ENCODE measurements around the gene ATF3. TPM values are rescaled to one million over a fixed set of nuclear protein-coding genes. Genes with fewer than 3 reads are reported as not detected.
A peak's percentile ranks its signal among the peaks of the same experiment; 100 is the strongest.

Gene ATF3
- total RNA-seq, 1 experiment from 2014 or later: 114 TPM

DNA sequence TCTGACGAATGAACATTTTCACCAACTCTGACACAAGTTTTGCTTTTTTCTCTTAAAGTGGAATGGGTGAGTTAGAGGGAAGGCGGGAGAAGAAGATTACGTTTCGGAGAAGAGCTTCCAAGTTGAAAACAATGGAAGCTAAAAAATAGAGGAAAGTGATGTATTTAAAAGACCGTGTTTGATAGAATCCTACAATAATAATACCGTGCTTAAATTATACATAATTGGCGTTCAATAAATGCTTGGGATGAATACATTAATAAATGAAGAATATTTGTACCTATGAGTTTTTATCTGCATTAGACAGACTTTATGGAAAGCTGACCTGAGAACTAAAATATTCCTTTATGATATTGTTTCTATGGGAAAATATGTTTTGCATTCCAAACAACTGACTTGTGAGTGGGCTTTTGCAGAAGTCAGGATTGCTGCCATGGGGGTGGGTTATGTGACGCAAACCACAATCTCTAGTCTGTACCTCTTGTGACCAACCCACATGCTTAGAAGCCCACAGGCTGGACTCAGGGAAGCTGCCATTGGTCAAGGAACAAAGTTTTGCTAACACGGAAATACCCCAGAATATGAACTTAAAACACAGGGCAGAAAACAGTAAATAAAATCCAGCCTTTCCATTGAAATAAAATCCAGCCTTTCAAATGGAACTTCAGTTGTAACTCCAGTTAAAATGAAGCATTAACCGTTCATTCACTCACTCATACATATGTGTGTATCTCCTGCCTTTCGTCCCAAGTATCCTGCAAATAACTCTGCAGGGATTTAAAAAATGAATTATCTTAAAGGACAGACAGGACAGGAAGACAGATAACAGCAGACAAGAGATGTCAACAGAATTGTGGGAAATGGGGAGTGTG lies 21.3 kb upstream of the ATF3 start:
- ChIA-PET CTCF (interaction anchor here (0.7 to 5.2 kb wide), 7 partner anchors 8 to 131 kb away, joined by 3 to 32 read pairs (median 4); partner anchors contain the start of gene ATF3), POLR2A (interaction anchor here (0.6 to 2.8 kb wide), 5 partner anchors 9 to 81 kb away, joined by 3 to 17 read pairs (median 4); no protein-coding TSS in a partner anchor)
- Mint-ChIP-seq H3K4me1 (ENCODE audit: insufficient read depth, unreplicated experiment) (peaks cover 6% of the 10 kb centered on the region), H3K27me3 (ENCODE audit: insufficient read depth, unreplicated experiment) (peaks cover 38% of the 10 kb centered on the region), H3K4me3 (ENCODE audit: unreplicated experiment) (no peak overlapping the region), H3K9me3 (ENCODE audit: unreplicated experiment) (no peaks in the 10 kb centered on the region), H3K36me3 (ENCODE audit: insufficient read depth, unreplicated experiment) (no peaks in the 10 kb centered on the region), H3K27ac (ENCODE audit: low read depth, unreplicated experiment) (no peak overlapping the region)
- no peak for DNase-seq (ENCODE audit: unreplicated experiment)
- intact Hi-C loops (cut with micrococcal nuclease): no loop called here
- TF ChIP-seq, protein P1, sequence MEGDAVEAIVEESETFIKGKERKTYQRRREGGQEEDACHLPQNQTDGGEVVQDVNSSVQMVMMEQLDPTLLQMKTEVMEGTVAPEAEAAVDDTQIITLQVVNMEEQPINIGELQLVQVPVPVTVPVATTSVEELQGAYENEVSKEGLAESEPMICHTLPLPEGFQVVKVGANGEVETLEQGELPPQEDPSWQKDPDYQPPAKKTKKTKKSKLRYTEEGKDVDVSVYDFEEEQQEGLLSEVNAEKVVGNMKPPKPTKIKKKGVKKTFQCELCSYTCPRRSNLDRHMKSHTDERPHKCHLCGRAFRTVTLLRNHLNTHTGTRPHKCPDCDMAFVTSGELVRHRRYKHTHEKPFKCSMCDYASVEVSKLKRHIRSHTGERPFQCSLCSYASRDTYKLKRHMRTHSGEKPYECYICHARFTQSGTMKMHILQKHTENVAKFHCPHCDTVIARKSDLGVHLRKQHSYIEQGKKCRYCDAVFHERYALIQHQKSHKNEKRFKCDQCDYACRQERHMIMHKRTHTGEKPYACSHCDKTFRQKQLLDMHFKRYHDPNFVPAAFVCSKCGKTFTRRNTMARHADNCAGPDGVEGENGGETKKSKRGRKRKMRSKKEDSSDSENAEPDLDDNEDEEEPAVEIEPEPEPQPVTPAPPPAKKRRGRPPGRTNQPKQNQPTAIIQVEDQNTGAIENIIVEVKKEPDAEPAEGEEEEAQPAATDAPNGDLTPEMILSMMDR (IDR thresholded peaks at IDR 0.05; ENCODE audit: unreplicated experiment): no peak
- no TSS peak for BruUV-seq (replicated peaks)

DNA sequence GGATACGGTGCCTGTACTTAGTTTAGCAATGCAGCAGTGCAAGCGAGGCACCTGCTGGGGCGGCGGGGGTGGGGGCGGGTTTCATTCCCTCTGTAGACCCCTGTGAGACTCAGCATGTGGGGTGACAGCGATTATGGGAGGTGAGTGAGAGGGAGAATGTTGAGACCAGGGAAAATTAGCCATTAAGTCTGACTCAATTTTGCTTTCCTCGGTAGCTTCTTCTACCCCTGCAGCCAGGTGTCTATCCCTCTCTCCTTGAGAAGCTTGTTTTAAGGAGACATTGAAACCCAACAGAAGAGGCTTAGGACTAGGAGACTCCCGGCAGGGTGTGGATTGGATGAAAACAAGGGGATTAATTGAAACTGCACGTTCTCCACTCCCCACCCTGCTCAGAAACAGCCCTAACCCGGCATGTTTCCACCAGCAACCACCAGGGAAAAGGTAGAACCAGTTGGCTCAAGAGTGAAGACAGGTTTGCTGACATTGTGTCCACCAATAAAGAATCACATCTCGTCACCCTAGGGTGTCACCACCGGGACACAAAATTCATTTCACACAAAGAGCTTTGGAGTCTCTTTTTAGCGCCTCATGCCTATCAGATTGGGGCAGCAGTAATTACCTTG lies 20.6 kb upstream of the ATF3 start:
- DNase-seq (ENCODE audit: unreplicated experiment): no peak
- Mint-ChIP-seq H3K9me3 (ENCODE audit: unreplicated experiment) (no peaks in the 10 kb centered on the region), H3K36me3 (ENCODE audit: insufficient read depth, unreplicated experiment) (no peaks in the 10 kb centered on the region), H3K4me1 (ENCODE audit: insufficient read depth, unreplicated experiment) (peaks cover 6% of the 10 kb centered on the region), H3K27me3 (ENCODE audit: insufficient read depth, unreplicated experiment) (peaks cover 38% of the 10 kb centered on the region), H3K4me3 (ENCODE audit: unreplicated experiment) (no peak overlapping the region), H3K27ac (ENCODE audit: low read depth, unreplicated experiment) (no peak overlapping the region)
- TF ChIP-seq, protein P1 (IDR thresholded peaks at IDR 0.05; ENCODE audit: unreplicated experiment): no peak
- intact Hi-C loops (cut with micrococcal nuclease): no loop called here
- no TSS peak for BruUV-seq (replicated peaks)
- ChIA-PET POLR2A (interaction anchor here (0.9 to 2.8 kb wide), 5 partner anchors 9 to 132 kb away, joined by 3 to 17 read pairs (median 6); no protein-coding TSS in a partner anchor), CTCF (interaction anchor here (0.7 to 5.2 kb wide), 7 partner anchors 9 to 132 kb away, joined by 3 to 32 read pairs (median 5); partner anchors contain the start of gene ATF3)

DNA sequence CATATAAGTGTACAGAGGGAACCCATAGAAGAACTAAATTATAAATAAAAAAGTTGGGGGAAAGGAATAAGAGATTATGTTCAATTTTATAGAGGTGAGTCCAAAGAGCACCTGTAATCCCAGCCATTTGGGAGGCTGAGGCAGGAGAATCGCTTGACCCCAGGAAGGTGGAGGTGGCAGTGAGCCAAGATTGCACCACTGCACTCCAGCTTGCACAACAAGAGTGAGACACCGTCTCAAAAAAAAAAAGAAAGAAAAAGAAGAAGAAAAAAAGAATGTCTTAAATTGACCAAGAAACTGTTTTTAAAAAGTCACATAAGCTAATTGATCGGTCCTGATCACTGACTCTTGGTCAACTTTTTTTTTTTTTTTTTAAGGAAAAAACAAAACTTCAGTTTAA lies 19.1 kb upstream of the ATF3 start:
- DNase-seq (ENCODE audit: unreplicated experiment): peak; percentile 78
- TF ChIP-seq, protein P1 (IDR thresholded peaks at IDR 0.05; ENCODE audit: unreplicated experiment): no peak
- intact Hi-C loops (cut with micrococcal nuclease): no loop called here
- POLR2A ChIA-PET: interaction anchor here (0.6 to 2.8 kb wide), 13 partner anchors 8 to 553 kb away, joined by 3 to 17 read pairs (median 5); partner anchors contain the start of gene ATF3
- H3K27me3 Mint-ChIP-seq (ENCODE audit: insufficient read depth, unreplicated experiment): peaks cover 38% of the 10 kb centered on the region
- no peaks in the 10 kb centered on the region for H3K36me3 Mint-ChIP-seq (ENCODE audit: insufficient read depth, unreplicated experiment)
- no peaks in the 10 kb centered on the region for H3K9me3 Mint-ChIP-seq (ENCODE audit: unreplicated experiment)
- no TSS peak for BruUV-seq (replicated peaks)
- CTCF ChIA-PET: interaction anchor here (0.6 to 5.2 kb wide), 14 partner anchors 18 to 134 kb away, joined by 3 to 32 read pairs (median 3); no protein-coding TSS in a partner anchor
- H3K4me3 Mint-ChIP-seq (ENCODE audit: unreplicated experiment): no peak overlapping the region
- H3K4me1 Mint-ChIP-seq (ENCODE audit: insufficient read depth, unreplicated experiment): peaks cover 6% of the 10 kb centered on the region
- H3K27ac Mint-ChIP-seq (ENCODE audit: low read depth, unreplicated experiment): no peak overlapping the region

DNA sequence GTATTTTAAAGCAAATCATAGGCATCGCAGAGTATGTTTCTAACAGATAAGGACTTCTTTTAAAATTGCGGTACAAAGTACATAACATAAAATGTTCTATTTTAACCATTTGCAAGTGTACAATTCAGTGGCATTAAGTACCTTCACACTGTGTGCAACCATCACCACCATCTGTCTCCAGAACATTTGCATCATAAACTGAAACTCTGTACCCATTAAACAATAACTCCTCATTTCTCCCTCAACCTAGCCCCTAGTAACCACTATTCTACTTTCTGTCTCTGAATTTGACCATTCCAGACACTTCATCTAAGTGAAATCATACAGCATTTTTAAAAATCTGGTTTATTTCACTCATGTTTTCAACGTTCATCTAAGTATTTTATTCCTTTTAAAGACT lies 16.6 kb upstream of the ATF3 start:
- BruUV-seq (replicated peaks): no TSS peak
- DNase-seq (ENCODE audit: unreplicated experiment): no peak
- H3K36me3 Mint-ChIP-seq (ENCODE audit: insufficient read depth, unreplicated experiment): no peaks in the 10 kb centered on the region
- H3K9me3 Mint-ChIP-seq (ENCODE audit: unreplicated experiment): no peaks in the 10 kb centered on the region
- peaks cover 28% of the 10 kb centered on the region for H3K27me3 Mint-ChIP-seq (ENCODE audit: insufficient read depth, unreplicated experiment)
- CTCF ChIA-PET: interaction anchor here (0.7 to 1.0 kb wide), 3 partner anchors 11 to 200 kb away, joined by 3 to 4 read pairs (median 3); no protein-coding TSS in a partner anchor
- peaks cover 22% of the 10 kb centered on the region for H3K4me1 Mint-ChIP-seq (ENCODE audit: insufficient read depth, unreplicated experiment)
- no peak overlapping the region for H3K27ac Mint-ChIP-seq (ENCODE audit: low read depth, unreplicated experiment)
- intact Hi-C loops (cut with micrococcal nuclease): no loop called here
- no peak overlapping the region for H3K4me3 Mint-ChIP-seq (ENCODE audit: unreplicated experiment)
- TF ChIP-seq, protein P1 (IDR thresholded peaks at IDR 0.05; ENCODE audit: unreplicated experiment): no peak
- POLR2A ChIA-PET: interaction anchor here (0.6 kb wide), 1 partner anchor 519 kb away, joined by 3 read pairs; no protein-coding TSS in a partner anchor

Measured in MCF 10A (cell line).